ENCODE results near the gene SLC7A11. TPM values are rescaled to one million over a fixed set of nuclear protein-coding genes. Genes with fewer than 3 reads are reported as not detected.
"Not testable (repeated sequence)": the region's sequence is repeated elsewhere in the genome, so short reads cannot be mapped to it uniquely, and the experiment has no call there.

Gene SLC7A11
- total RNA-seq, 1 donor, result 0.27 TPM

GRCh38 chr4:138216272-138216867 is 25.8 kb downstream of the SLC7A11 start:
- no peak for DNase-seq (ENCODE audit: low read depth in 2 of 3, low spot score in 2 of 3)

GRCh38 chr4:138210576-138210975 is 31.6 kb downstream of the SLC7A11 start:
- DNase-seq (ENCODE audit: low read depth in 2 of 3, low spot score in 2 of 3), result not testable (repeated sequence)

GRCh38 chr4:138209094-138209493 is 33.1 kb downstream of the SLC7A11 start:
- DNase-seq (ENCODE audit: low read depth in 2 of 3, low spot score in 2 of 3), result no peak

DNA sequence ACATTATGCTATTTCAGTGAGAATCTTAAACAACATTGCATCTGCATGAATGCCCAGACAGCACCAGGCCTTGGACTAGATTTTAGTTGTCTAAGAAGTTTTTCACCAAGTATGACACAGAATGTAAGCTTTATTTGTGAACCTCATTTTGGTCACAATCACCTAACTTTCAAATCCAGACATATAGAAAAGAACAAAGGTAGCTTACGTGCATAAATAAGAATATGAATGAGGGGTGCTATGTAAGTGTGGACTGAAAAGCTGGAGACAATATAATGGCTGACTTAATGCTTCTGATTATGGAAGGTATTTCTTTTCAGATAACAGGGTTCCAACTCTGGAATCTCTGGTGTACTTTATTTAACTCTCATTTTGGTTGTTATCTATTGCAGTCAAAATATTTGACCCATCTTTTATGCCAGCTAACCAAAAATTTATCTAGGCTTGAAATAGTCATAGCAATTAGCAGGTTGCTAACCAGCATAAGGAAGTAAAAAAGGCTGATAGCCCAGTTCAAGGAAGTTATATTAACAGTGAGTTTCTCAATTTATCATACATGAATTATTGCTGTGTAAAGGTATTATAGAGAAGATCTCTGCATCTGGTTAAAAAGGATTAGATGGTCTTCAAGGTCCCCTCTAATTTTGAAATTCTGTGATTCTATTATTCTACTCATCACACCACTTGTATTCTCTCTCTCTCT is 36.5 kb downstream of the SLC7A11 start:
- DNase-seq (ENCODE audit: low read depth in 2 of 3, low spot score in 2 of 3), result no peak

DNA sequence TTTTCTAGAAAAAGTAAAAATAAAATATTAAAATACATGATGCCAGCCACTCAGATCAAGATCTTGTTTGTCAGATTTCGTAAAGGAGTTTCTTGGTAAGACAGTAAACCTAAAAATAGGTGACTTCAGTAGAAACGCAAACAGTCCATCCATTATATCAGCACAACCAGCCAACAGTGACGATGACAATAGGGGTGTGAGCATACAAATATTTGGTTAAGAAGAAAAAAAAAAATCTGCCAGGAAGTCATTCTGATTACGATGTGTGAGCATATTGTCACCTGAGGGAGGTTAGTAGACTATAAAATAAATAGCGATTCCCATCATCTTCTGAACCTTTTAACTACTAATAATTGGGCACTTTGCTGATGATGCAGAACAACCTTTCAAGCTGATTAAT is 37.6 kb downstream of the SLC7A11 start:
- DNase-seq (ENCODE audit: low read depth in 2 of 3, low spot score in 2 of 3), result no peak

DNA sequence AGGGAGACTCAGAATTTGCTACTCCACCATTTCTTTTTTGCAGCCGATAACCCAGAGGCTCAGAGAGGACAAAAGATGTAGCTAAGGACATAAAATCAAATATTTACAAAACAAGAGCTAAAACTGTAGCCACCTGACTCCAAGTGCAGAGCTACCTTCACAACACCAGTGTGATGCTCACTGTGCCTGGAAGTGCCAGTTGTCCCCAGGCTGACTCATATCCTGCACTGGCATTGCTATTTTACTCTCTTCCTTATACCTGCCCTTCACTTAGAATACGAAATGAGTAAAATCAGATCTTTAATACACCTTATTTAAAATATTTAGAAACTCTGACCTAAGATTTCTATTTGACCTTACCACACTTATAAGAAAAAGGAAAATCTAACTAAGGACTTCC is 39.5 kb downstream of the SLC7A11 start:
- no peak for DNase-seq (ENCODE audit: low read depth in 2 of 3, low spot score in 2 of 3)

- no peak for DNase-seq (ENCODE audit: low read depth in 2 of 3, low spot score in 2 of 3)
Measured at GRCh38 chr4:138200236-138200590, 41.9 kb downstream of the SLC7A11 start.

GRCh38 chr4:138199568-138200235 is 42.4 kb downstream of the SLC7A11 start:
- DNase-seq (ENCODE audit: low read depth in 2 of 3, low spot score in 2 of 3), result no peak

DNA sequence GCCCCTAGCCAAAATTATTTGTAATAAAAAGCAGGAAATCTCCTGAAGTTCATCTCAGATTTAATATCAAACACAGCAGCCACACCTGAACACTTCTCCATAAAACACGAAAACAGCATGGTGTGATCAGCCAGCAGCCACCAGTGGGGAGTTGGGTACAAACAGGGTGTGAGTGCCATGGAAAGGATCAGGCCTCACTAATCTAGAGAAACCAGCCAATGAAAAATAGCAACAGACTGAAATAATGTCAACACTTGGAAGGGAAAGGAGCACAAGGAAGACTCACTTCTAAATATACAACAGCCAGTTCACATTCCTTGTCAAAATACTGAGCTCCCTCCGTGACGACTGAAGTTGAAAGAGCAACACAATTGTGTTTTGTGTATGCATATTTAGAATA is 46.0 kb downstream of the SLC7A11 start:
- no peak for DNase-seq (ENCODE audit: low read depth in 2 of 3, low spot score in 2 of 3)

DNA sequence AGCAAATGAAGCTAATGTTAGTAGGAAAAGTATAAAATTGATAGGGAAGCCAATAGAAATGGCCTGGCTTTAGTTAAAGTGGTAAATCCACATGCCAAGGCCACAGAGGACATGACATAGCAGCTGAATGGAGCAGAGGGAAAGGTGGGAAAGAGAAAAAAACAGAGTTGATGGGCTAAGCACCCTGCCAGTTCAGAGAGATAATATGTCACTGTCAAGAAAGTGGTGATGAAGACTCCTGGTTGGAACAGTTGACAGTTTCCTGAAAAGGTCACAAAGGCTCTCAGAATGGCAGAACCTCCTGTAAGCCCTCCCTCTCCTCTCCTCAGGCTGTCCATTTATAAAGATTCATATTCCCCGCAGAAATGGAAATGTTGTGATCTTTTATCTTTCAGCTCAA is 48.2 kb downstream of the SLC7A11 start:
- no peak for DNase-seq (ENCODE audit: low read depth in 2 of 3, low spot score in 2 of 3)

GRCh38 chr4:138192113-138192512 is 50.0 kb downstream of the SLC7A11 start:
- DNase-seq (ENCODE audit: low read depth in 2 of 3, low spot score in 2 of 3), result peak in 2 of 3 donors; percentile 3 to 15

GRCh38 chr4:138190452-138190858 is 51.7 kb downstream of the SLC7A11 start:
- DNase-seq (ENCODE audit: low read depth in 2 of 3, low spot score in 2 of 3), result peak in 2 of 3 donors; percentile 56 to 76

GRCh38 chr4:138189206-138189605 is 52.9 kb downstream of the SLC7A11 start:
- DNase-seq (ENCODE audit: low read depth in 2 of 3, low spot score in 2 of 3), result no peak

GRCh38 chr4:138188406-138189084 is 53.6 kb downstream of the SLC7A11 start:
- no peak for DNase-seq (ENCODE audit: low read depth in 2 of 3, low spot score in 2 of 3)

GRCh38 chr4:138185859-138186645 is 56.1 kb downstream of the SLC7A11 start:
- DNase-seq (ENCODE audit: low read depth in 2 of 3, low spot score in 2 of 3), result no peak

GRCh38 chr4:138184886-138185285 is 57.3 kb downstream of the SLC7A11 start:
- DNase-seq (ENCODE audit: low read depth in 2 of 3, low spot score in 2 of 3), result no peak

GRCh38 chr4:138182838-138183426 is 59.2 kb downstream of the SLC7A11 start:
- DNase-seq (ENCODE audit: low read depth in 2 of 3, low spot score in 2 of 3), result peak in 2 of 3 donors; percentile 37 to 65

- DNase-seq (ENCODE audit: low read depth in 2 of 3, low spot score in 2 of 3), result no peak
Measured at GRCh38 chr4:138181287-138181686, 60.9 kb downstream of the SLC7A11 start.

GRCh38 chr4:138178566-138178965 is 63.6 kb downstream of the SLC7A11 start:
- DNase-seq (ENCODE audit: low read depth in 2 of 3, low spot score in 2 of 3), result no peak

GRCh38 chr4:138177278-138177968 is 64.7 kb downstream of the SLC7A11 start:
- DNase-seq (ENCODE audit: low read depth in 2 of 3, low spot score in 2 of 3), result no peak
